IgD-negative memory B cell (primary cell): ENCODE data around the gene PDE2A. TPM values are rescaled to one million over a fixed set of nuclear protein-coding genes. Genes with fewer than 3 reads are reported as not detected.

Experiments used
- H3K27ac Mint-ChIP-seq, 3 donors: one replicate each; pipeline ENCODE4 v1.8.0; 2020 to 2022; ENCODE audit warnings: mild to moderate bottlenecking in 3 of 3, mixed read lengths in 3 of 3, moderate library complexity in 1 of 3
- H3K27me3 Mint-ChIP-seq: one replicate; pipeline ENCODE4 v1.8.0; 2021; ENCODE audit warnings: mixed read lengths
- H3K36me3 Mint-ChIP-seq: one replicate; pipeline ENCODE4 v1.8.0; 2020; ENCODE audit warnings: mild to moderate bottlenecking, mixed read lengths
- H3K4me1 Mint-ChIP-seq, 3 donors: one replicate each; pipeline ENCODE4 v1.8.0; 2020 to 2022; ENCODE audit warnings: mixed read lengths in 3 of 3, mild to moderate bottlenecking in 1 of 3
- H3K4me3 Mint-ChIP-seq, 4 donors: one replicate each; pipeline ENCODE4 v1.8.0; 2020 to 2022; ENCODE audit warnings: mild to moderate bottlenecking in 4 of 4, mixed read lengths in 4 of 4, moderate library complexity in 3 of 4
- H3K9me3 Mint-ChIP-seq, 3 donors: one replicate each; pipeline ENCODE4 v1.8.0; 2020 to 2021; ENCODE audit warnings: mixed read lengths in 3 of 3, mild to moderate bottlenecking in 1 of 3
- polyA plus RNA-seq: library from polyadenylated mRNA; unstranded; fragments of 300-500 nt; fragmentation: Illumina TruSeq; gene quantifications from one replicate; pipeline ENCODE4 v1.2.3, GENCODE V29; 2021

The PDE2A gene
- polyA plus RNA-seq, 1 donor from 2014 or later = not detected

DNA sequence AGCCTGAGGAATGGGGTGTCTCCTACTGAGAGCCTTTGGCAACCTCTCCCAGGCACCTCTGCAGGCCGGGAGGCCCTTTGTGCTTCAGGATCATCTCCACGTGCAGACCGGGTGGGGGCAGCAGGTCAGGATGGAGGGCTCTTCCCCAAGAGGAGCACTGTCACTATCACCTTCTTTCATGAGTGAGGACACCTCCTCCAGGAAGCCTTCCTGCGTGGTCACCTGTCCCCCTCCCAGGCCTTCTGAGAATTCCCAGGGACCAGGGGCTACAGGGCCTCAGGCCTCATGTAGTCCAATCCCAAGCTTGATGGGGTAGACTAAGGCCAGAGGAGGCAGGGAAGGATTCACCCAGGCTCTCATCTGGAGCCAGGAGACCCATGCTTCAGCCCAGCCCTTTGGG, 57.6 kb downstream of the PDE2A start:
- Mint-ChIP-seq H3K9me3 (no peaks in the 10 kb centered on the region), H3K4me1 (peaks cover 14 to 24% (median 17%) of the 10 kb centered on the region in 3 donors), H3K36me3 (no peaks in the 10 kb centered on the region), H3K27me3 (peaks cover 5% of the 10 kb centered on the region), H3K27ac (peak overlapping the region in 1 of 3 donors; percentile 69), H3K4me3 (no peak overlapping the region)

DNA sequence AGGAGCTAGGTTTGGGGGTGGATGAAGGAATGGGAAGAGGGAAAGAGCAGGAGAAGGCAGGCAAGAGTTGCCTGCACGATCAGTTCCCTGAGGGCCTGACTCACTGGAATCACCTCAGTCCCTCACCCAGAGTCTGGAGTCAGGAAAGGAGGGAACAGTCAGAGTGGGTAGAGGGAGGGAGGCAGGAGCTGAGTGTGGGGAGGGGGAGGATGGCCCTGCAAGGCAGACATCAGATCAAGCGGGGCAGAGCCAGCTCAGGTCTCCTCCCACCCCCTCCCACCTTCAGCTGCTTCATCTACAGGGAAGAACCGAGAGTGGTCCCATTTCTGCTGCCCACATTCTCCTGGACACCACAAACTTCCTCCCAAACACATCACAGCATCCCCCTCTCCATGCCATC, 58.9 kb downstream of the PDE2A start:
- Mint-ChIP-seq H3K9me3 (no peaks in the 10 kb centered on the region), H3K36me3 (no peaks in the 10 kb centered on the region), H3K27me3 (peaks cover 5% of the 10 kb centered on the region), H3K27ac (no peak overlapping the region), H3K4me1 (peaks cover 7 to 15% (median 13%) of the 10 kb centered on the region in 3 donors), H3K4me3 (no peak overlapping the region)

DNA sequence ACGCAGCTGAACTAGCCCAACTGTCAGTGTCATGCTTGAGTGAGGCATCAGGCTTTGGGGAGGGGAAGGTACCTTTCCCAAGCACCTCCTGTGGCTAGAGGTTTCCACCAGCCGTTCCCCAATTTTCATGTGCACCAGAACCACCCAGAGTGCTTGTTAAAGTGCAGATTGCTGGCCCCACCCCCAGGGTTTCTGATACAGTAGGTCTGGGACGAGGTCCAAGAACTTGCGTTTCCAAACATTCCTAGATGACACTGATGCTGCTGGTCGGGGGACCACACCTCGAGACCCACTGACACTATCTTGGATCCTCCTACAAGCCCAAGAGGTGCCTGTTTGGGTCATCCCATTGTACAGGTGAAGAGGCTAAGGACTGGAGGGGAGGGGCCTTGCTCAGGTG, 59.8 kb downstream of the PDE2A start:
- no peaks in the 10 kb centered on the region for H3K9me3 Mint-ChIP-seq
- H3K4me1 Mint-ChIP-seq = peaks cover 7 to 14% (median 13%) of the 10 kb centered on the region in 3 donors
- H3K27ac Mint-ChIP-seq = peak overlapping the region in 1 of 3 donors; percentile 77
- H3K36me3 Mint-ChIP-seq = no peaks in the 10 kb centered on the region
- H3K27me3 Mint-ChIP-seq = peaks cover 5% of the 10 kb centered on the region
- H3K4me3 Mint-ChIP-seq = peak overlapping the region in 2 of 4 donors; percentile 43 to 64

DNA sequence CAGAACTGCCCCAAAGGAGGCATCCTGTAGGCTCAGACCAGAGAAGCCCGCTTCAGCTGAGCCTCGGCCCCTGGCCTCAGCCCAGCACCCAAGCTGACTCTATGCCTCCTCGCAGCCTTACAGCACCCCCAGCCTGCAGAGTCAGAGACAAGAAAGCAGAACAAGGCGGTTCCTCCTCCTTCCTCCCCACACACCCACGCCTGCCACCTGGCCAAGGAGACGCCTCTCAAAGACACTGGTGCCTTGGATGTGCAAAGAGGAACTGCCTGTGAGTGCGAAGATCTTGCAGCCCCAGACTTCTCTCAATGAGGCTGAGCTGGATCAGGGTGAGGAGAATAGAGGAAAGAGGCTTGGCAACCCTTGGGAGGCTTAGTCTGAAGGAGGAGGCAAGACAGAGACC, 60.2 kb downstream of the PDE2A start:
- H3K36me3 Mint-ChIP-seq = no peaks in the 10 kb centered on the region
- no peaks in the 10 kb centered on the region for H3K9me3 Mint-ChIP-seq
- peaks cover 11 to 14% (median 13%) of the 10 kb centered on the region in 3 donors for H3K4me1 Mint-ChIP-seq
- H3K4me3 Mint-ChIP-seq = peak overlapping the region in 2 of 4 donors; percentile 43 to 64
- peak overlapping the region in 1 of 3 donors; percentile 77 for H3K27ac Mint-ChIP-seq
- H3K27me3 Mint-ChIP-seq = peaks cover 5% of the 10 kb centered on the region

DNA sequence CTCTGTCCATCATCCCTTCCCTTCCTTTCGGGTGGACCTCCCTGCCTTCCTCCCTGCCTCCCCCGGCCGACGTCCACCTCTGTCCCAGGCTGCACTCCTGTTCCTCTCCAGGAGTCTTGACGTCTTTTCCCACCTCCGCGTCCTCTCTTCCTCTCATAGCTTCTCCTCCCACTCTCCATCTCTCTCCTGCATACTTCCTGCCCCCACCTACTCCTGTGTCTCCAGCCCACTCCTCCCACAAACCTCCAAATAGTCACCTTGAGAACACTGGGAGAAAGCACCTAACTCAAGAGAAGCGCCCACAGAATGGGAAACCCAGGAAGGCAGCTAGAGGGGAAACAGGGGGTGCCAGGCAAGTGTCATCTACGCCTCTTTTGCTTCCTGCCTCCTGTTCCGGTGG, 60.8 kb downstream of the PDE2A start:
- Mint-ChIP-seq H3K27ac (no peak overlapping the region), H3K27me3 (peaks cover 5% of the 10 kb centered on the region), H3K36me3 (no peaks in the 10 kb centered on the region), H3K9me3 (no peaks in the 10 kb centered on the region), H3K4me3 (peak overlapping the region in 1 of 4 donors; percentile 7), H3K4me1 (peaks cover 13 to 15% (median 13%) of the 10 kb centered on the region in 3 donors)

DNA sequence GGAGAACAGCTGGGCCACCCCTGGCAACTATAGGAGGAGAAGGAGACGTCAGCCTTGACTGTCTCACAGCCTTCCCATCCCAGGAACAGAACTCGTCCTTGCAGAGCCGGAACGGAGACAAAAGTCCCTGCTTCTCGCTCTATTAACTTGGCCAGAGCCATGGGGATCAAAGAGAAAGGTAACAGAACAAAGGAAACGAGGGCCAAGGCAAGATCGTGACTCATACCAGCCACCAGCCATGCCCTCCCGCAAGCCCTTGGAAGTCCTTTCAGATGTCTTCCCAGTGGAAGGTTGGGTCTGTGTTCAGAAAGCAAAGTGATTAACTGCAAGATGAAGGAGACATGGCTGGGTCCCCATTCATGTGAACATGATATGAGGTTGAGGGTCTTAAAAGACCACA, 64.7 kb downstream of the PDE2A start:
- H3K27me3 Mint-ChIP-seq = peaks cover 13% of the 10 kb centered on the region
- no peak overlapping the region for H3K4me3 Mint-ChIP-seq
- no peaks in the 10 kb centered on the region for H3K9me3 Mint-ChIP-seq
- H3K36me3 Mint-ChIP-seq = no peaks in the 10 kb centered on the region
- peaks cover 12 to 13% (median 13%) of the 10 kb centered on the region in 3 donors for H3K4me1 Mint-ChIP-seq
- H3K27ac Mint-ChIP-seq = no peak overlapping the region

DNA sequence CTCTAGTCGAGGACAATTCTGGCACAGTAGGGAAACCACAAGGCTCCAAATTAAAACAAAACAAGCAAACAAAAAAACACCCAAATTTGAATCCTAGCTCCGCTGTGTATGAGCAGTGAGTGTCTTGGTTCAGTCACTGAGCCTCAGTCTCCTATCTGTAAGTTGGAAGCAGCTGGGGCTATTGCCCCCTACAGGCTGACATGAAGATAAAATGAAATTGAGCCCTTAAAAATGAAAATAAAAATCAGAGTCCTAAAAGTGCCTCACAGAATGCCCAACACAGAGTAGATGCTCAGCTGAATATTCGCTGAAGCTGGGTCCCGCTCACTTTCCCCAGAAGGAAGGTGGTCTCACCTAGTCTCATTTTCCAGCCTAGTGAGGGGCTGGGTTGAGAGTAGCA, 65.2 kb downstream of the PDE2A start:
- H3K4me3 Mint-ChIP-seq = no peak overlapping the region
- H3K27me3 Mint-ChIP-seq = peaks cover 14% of the 10 kb centered on the region
- H3K4me1 Mint-ChIP-seq = peaks cover 9 to 10% (median 10%) of the 10 kb centered on the region in 3 donors
- no peaks in the 10 kb centered on the region for H3K9me3 Mint-ChIP-seq
- H3K27ac Mint-ChIP-seq = no peak overlapping the region
- no peaks in the 10 kb centered on the region for H3K36me3 Mint-ChIP-seq

DNA sequence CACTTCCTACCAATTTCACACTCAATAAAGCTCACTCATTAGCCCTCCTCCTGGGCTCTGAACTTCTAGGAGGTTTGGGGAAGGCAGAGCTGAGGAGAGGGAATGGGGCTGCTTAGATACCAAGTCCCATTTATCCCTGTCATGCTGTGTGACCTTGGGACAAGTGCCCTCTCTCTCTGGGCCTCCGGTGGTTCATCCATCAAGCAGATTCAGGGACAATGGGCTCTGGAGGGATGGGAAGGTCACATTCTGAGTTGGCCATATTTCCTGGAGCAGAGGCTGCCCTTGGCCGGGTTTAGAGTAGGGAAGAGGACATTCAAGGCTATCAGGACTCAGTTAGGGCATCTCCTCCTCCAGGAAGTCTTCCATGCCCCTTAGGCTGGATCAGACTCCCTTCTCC, 66.7 kb downstream of the PDE2A start:
- Mint-ChIP-seq H3K4me1 (peaks cover 1 to 6% (median 3%) of the 10 kb centered on the region in 3 donors), H3K4me3 (no peak overlapping the region), H3K36me3 (no peaks in the 10 kb centered on the region), H3K27me3 (peaks cover 16% of the 10 kb centered on the region), H3K9me3 (no peaks in the 10 kb centered on the region), H3K27ac (peak overlapping the region in 1 of 3 donors; percentile 4)

DNA sequence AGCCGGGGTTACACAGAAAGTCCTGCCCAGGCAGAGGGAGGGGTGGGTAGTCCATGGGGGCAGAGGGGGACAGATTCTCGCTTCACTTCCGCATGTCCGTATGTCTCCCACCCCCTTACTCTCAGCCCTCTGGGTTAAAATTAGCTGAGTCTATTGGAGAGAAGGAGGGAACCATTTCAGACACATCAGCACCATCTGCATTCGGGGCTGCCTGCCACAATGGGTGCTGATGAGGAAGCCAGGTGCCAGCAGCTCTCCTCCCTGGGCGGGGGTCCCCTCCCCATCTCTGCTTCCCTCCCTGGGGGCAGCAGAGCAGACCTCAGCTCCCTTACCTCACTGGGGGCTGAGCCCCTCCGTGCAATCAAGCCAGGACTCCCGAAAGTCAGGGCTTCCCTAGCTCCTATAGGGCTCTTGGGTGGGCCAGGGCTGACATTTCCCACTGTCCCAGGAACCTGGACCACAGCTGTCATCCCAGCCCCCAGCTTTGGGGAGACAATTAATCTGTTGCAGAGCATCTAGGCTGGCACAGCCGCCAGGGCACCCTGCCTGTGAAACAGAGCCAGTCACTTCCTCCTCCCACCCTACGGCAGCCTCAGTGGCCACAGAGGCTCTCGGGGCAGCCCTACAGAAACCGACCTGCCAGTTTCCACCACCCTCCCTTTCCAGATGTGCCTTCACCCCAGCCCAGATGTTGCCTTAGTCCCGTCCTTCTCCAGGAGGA, 67.3 kb downstream of the PDE2A start:
- Mint-ChIP-seq H3K4me1 (peaks cover 1 to 6% (median 3%) of the 10 kb centered on the region in 3 donors), H3K4me3 (no peak overlapping the region), H3K27ac (peak overlapping the region in 1 of 3 donors; percentile 4), H3K9me3 (no peaks in the 10 kb centered on the region), H3K27me3 (peaks cover 16% of the 10 kb centered on the region), H3K36me3 (no peaks in the 10 kb centered on the region)

DNA sequence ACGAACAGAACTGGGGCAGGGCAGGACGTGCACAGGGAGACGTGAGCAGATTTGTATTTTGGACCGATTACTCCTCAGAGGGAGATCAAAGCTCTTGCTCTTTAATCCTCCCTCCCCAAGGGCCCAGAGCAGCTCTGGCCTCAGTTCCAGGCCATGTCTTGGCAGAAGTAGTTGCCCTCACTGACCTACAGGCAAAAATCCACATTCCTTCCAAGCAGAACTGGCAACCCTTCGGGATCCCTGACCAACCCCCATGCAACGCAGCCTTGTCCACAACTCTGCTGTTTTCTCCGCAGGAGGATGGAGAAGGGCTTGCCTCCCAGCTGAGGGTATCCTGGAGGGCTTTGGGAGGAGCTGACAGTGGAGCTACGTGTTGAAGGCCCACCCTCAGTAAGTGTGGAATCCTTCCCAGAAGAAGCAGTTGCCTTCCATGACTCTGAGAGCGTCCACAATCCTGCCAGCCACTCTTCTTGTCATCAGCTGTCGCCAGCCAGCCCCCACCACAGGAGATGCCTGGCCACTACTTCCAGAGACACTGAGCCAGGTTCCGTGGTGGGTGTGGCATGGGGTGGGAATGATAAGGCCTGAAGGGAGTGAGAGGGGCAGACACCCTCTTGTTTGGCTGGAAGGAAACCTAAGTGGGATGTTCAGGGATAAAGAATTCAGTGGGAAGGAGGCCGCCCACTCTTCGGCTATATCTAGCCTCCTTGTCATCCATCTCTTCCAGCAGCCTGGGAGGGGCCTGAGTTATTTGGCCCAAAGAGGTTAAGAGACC, 68.1 kb downstream of the PDE2A start:
- Mint-ChIP-seq H3K36me3 (no peaks in the 10 kb centered on the region), H3K27ac (peak overlapping the region in 1 of 3 donors; percentile 67)

DNA sequence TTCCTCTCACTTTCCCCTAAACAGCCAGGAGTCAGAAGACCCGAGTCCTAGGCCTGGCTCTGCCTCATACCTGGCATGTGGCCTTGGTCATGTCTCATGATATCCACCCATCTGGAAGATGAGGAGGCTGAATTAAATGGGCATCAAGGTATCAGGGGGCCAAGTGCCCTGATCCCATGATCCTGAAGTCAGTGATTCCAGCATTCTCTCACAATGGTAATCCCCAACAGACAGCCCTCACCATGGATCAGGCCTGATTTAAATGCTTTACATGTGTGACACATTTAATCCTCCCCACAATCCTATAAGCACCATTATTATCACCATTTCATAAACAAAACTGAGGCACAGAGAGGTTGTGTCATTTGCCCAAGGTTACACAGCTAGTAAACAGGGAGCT, 70.0 kb downstream of the PDE2A start:
- H3K27me3 Mint-ChIP-seq = peaks cover 17% of the 10 kb centered on the region
- H3K27ac Mint-ChIP-seq = no peak overlapping the region
- H3K9me3 Mint-ChIP-seq = no peaks in the 10 kb centered on the region
- no peaks in the 10 kb centered on the region for H3K36me3 Mint-ChIP-seq
- H3K4me3 Mint-ChIP-seq = no peak overlapping the region
- peaks cover 0 to 4% (median 2%) of the 10 kb centered on the region in 3 donors for H3K4me1 Mint-ChIP-seq

More for the DNA sequence above, 68.1 kb downstream of the PDE2A start:
- Mint-ChIP-seq H3K27me3 (peaks cover 16% of the 10 kb centered on the region), H3K4me3 (no peak overlapping the region), H3K9me3 (no peaks in the 10 kb centered on the region), H3K4me1 (peaks cover 1 to 6% (median 2%) of the 10 kb centered on the region in 3 donors)

DNA sequence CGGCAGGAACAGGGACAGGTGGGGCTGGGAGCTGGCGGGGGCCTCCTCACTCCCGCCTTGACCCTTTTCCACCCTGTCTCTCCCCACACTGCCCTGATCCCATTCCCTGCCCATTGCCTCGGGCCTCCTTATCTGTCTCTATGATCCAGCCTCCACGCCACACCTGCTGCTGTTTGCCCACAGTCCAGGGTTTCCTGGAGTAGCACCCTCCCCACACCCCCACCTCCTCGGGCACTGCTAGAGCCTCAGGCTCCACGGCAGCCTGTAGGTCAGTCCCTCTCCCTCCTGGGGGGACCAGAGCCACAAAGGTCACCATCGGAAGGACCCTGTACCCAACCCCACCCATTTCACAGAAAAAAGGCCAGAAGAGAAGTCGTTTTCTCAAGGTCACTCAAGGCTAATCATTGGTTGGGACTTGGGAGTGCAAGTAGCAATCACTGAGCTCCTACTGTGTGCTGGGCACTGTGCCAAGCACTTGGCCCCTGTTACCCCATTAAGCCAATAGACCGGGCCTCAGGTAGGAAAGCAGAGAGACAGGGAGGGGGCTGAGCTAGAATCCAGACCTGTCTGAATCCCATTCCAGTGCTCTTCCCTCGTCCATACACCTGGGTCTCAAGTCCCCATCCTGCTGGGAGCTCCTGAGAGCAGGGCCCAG, 71.8 kb downstream of the PDE2A start:
- Mint-ChIP-seq H3K4me1 (no peaks in the 10 kb centered on the region), H3K27me3 (peaks cover 17% of the 10 kb centered on the region), H3K27ac (peak overlapping the region in 1 of 3 donors; percentile 63), H3K9me3 (no peaks in the 10 kb centered on the region), H3K36me3 (no peaks in the 10 kb centered on the region), H3K4me3 (no peak overlapping the region)

DNA sequence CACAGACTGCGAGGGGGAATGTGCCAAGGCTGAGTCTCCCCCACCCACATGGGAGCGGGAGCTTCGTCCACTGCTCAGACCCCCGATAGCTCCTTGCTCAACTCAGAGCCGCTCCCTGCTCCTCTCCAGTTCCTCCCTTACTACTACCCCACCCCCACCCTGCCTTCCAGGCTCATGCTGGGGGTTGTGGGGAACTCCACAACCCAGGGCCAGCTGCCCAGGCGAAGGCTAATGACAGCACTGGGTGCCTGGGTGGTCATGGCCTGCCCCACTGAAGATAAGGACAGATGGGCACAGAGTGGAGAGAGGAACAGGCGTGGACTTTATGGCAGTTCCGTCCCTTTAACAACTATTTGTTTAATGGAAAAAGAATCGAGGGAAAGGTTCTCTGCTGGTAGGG, 73.7 kb downstream of the PDE2A start:
- no peaks in the 10 kb centered on the region for H3K36me3 Mint-ChIP-seq
- H3K4me3 Mint-ChIP-seq = no peak overlapping the region
- H3K9me3 Mint-ChIP-seq = no peaks in the 10 kb centered on the region
- peaks cover 11% of the 10 kb centered on the region for H3K27me3 Mint-ChIP-seq
- no peak overlapping the region for H3K27ac Mint-ChIP-seq
- H3K4me1 Mint-ChIP-seq = no peaks in the 10 kb centered on the region

DNA sequence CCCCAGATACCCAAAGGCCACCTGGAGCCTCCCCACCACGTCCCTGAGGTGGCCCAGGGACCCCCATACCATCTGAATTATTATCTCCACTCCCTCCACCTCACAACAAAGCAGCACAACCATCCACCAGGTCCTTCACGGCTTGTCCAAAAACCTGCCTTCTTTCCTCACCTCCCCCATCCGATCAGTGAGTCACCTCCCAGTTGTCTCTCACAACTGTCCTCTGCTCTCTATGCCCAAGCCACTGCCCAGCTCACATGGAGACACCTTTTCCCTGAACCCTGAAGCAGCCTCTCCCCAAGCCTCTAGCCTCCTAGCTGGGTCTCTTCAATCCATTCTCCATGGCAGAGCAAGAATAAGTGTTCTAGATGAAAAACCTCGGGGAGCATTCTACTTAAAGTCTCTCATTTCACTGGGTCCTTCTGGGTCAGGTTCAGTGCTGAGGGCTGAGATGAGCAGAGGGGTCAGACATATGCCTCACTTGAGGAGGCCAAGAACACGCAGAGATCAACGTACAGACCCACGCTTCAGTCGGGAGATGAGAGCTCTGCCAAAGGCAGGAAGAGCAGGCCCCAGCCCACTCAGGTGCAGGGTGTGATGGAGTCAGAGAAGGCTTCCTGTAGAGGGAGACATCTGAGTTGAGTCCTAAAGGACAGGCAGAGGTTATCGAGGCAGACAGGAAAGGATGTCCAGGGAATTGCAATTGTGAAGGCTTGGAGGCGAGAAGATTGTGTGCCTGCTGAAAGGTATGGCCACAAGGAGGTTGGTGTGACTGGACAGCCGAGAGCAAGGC, 74.7 kb downstream of the PDE2A start:
- Mint-ChIP-seq H3K27me3 (peaks cover 9% of the 10 kb centered on the region), H3K36me3 (no peaks in the 10 kb centered on the region), H3K27ac (no peak overlapping the region), H3K9me3 (no peaks in the 10 kb centered on the region), H3K4me3 (no peak overlapping the region), H3K4me1 (no peaks in the 10 kb centered on the region)
